Measurements from ENCODE around the gene OLFML2A. TPM values are rescaled to one million over a fixed set of nuclear protein-coding genes. Genes with fewer than 3 reads are reported as not detected.
"Not testable (repeated sequence)": the region's sequence is repeated elsewhere in the genome, so short reads cannot be mapped to it uniquely, and the experiment has no call there.

OLFML2A gene
- polyA plus RNA-seq, 3 donors = 1.7 to 5.4 (median 3.7) TPM

DNA sequence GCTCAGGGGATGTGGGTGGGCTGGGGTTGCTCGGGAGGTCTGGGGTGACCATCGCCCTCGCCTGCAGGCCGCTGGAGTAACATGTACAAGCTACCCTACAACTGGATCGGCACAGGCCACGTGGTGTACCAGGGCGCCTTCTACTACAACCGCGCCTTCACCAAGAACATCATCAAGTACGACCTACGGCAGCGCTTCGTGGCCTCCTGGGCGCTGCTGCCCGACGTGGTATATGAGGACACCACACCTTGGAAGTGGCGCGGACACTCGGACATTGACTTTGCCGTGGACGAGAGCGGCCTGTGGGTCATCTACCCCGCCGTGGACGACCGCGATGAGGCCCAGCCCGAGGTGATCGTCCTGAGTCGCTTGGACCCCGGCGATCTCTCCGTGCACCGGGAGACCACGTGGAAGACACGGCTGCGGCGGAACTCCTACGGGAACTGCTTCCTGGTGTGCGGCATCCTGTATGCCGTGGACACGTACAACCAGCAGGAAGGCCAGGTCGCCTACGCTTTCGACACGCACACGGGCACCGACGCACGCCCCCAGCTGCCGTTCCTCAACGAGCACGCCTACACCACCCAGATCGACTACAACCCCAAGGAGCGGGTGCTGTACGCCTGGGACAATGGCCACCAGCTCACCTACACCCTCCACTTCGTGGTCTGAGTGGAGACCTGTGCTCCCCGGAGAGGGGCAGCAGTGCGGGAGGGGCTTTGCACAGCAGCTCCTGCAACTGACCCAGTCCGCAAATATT, 33.0 kb downstream of the OLFML2A start:
- 94 to 96% (median 94%) methylated on average over 60 of the region's 60 CpGs for WGBS, 3 donors
- no peak overlapping the region for H3K27ac ChIP-seq (ENCODE audit: low read depth, low read length)

DNA sequence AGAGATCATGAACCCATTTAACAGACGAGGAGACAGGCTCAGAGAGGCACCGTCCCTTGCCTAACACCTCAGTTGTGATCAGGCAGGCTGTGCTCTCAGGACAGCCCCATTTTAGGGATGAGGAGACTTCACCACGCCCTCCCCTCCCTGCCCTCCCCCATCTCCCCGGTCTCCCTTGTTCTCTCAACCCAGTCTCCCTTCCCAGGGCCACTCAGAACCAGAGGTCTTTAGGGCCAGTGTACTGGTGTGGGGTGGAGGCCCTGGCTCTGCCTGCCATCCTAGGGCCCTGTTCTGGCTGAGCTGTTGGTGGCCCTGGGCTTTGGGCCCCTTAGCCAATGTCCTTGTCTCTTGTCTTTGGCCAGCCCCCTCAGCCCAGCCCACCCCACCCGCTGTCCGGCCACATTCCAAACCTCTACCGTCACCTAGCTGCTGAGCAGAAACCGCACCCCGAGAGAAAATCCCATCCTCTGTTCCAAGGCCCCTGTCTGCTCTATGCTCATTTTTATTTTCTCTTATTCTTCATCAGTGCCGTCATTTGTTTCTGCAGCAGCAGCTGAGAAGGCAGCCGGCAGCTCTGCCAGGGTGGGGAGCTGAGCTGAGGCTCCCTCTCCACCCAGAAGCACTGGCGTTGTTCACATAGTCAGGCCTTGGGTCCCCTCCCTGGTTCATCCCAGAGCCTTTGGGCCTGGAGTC, 33.9 kb downstream of the OLFML2A start:
- WGBS, 3 donors = 61 to 72% (median 69%) methylated on average over 12 of the region's 12 CpGs
- H3K27ac ChIP-seq (ENCODE audit: low read depth, low read length) = no peak overlapping the region

DNA sequence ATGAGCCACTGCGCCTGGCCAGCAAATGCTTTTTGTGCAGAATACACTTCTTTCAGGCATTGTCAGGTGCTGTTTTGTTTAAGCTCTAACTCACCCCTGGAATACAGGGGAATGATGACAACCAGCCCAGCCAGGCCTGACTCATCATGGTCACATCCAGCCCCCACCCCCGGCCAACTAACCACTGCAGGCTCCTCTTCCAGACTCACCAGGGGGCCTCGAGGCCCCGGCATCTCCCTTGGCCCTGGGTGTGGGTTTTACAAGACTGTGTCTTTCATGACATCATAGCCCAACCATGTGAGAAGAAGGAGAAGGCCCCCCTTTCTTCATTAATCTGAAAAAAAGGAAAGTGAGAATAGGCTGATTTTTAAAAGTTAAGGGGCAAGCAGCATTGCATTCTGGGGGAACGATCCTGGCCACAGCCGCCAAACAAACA, 35.5 kb downstream of the OLFML2A start:
- H3K27ac ChIP-seq (ENCODE audit: low read depth, low read length) = no peak overlapping the region
- WGBS, 3 donors = 59 to 82% (median 66%) methylated on average over 6 of the region's 6 CpGs

DNA sequence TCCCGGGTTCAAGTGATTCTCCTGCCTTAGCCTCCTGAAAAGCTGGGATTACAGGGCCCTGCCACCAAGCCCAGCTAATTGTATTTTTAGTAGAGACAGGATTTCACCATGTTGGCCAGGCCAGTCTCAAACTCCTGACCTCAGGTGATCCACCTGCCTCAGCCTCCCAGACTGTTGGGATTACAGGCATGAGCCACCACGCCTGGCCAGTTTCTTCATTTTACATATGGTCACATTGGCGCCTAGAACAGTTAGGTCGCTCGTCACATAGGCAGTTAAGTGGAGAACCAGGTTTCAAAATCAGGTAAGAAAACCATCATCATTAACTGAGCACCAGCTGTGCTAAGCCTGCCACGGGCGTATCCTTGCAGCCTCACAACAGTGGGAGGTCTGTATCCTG, 36.1 kb downstream of the OLFML2A start:
- WGBS, 3 donors = 88 to 91% (median 90%) methylated on average over 7 of the region's 7 CpGs
- H3K27ac ChIP-seq (ENCODE audit: low read depth, low read length) = no peak overlapping the region

DNA sequence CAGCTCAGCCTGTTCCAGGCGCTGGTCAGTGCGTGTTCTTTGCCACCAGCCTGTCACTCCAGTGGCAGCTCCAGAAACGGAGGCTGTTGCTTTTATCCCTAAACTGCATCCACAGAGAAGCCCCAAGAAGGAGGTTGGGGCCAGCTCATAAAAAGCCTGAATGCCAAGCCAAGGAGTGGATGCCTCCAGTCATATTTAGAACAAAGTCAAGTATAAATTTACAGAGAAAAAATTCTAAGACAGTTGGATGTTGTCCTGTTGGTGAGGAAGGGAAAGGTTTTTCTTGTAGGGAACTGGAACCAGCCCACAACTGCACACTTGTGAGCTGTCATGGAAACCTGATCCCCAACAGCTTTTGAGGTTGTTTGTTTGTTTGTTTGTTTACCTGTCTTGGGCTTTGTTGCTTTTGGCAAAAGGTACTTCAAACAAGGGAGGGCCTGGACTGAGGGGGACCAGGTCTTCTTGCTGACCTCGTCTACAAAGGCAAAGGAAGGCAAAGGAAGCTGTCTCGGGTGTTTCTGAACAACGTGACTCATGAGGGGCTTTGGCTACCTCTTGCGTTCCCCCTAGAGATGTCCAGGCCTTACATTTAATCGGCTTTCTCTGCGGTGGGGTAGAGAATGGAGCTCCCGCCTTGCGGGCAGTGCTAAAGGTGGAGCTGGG, 36.7 kb downstream of the OLFML2A start:
- no peak overlapping the region for H3K27ac ChIP-seq (ENCODE audit: low read depth, low read length)
- 83 to 91% (median 85%) methylated on average over 11 of the region's 11 CpGs for WGBS, 3 donors

DNA sequence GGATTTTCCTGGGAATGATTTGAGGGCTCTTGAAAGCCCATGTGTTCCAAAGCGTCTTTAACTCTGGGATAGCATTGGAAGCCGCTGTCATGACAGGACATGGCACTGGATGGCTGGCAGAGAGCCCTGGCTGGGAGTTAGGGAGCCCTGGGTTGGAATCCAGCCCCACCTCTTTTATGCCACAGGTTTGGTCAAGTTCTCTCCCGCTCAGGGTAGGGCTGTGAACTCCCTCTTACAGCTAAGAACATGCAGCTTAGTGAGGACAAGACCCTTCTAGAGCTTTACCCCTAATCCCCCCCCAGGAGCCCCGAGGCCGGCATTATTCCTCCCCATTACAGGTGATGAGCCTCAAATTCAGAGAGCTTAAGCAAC, 37.2 kb downstream of the OLFML2A start:
- WGBS, 3 donors = 88 to 94% (median 90%) methylated on average over 5 of the region's 5 CpGs
- no peak overlapping the region for H3K27ac ChIP-seq (ENCODE audit: low read depth, low read length)

DNA sequence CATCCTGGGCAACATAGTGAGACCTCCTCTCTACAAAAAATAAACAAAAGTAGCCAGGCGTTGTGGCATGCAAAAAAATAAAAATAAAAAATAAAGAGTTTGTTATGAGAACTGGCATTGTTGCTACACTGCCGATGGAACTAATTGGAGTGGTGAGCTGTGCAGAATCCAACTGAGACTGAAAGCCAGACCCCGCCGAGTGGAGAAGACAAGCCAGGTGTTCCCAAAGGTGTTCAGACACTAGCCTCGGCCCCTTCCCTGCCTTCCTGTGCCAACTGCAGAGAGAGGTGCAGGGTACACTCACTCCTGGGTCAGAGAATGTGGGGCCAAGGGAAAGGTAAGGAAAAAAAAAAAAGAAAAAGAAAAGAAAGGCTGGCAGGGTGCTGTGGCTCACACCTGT, 38.7 kb downstream of the OLFML2A start:
- WGBS, 3 donors = 92 to 96% (median 94%) methylated on average over 5 of the region's 5 CpGs
- H3K27ac ChIP-seq (ENCODE audit: low read depth, low read length) = no peak overlapping the region

DNA sequence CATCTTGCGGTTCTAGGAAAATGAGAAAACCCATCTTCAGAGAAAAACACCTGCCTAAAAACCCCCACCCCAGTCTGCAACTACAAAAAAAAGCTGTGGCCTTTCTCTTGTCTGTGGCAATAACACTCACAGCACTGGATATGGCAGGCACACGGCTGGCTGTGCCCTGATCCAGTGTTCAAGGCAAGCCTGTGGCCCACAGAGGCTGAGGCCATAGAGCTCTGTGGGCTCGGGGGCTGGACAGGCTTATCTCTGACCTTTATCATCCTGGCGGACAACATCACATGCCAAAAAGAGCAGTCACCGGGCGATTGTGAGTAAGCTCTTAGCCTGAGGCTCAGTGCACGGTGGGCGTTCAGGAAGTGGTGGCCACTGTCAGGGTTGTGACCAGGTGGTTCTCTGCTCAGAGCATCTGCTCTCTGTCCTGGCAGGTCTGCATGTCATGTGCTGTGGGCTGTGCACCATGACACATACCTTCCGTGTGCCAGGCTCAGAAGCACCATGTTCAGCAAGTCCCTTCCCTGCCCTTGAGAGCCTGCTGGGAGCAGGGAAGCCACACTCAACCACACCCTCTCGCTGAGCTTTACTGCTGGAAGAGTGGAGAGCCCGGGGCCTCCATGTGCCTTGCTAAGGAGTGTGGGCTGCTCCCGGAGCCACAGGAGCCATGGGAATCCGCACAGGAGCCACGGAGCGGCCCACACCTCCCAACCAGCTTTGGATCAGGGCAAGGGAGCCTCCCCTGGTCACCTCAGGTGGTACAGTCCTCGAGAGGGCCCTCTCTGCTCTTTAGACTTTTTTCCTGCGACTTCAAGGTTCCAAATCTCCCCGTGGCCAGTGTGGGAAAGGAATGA, 41.7 kb downstream of the OLFML2A start:
- no peak overlapping the region for H3K27ac ChIP-seq (ENCODE audit: low read depth, low read length)
- 31 to 67% (median 61%) methylated on average over 18 of the region's 18 CpGs for WGBS, 3 donors

DNA sequence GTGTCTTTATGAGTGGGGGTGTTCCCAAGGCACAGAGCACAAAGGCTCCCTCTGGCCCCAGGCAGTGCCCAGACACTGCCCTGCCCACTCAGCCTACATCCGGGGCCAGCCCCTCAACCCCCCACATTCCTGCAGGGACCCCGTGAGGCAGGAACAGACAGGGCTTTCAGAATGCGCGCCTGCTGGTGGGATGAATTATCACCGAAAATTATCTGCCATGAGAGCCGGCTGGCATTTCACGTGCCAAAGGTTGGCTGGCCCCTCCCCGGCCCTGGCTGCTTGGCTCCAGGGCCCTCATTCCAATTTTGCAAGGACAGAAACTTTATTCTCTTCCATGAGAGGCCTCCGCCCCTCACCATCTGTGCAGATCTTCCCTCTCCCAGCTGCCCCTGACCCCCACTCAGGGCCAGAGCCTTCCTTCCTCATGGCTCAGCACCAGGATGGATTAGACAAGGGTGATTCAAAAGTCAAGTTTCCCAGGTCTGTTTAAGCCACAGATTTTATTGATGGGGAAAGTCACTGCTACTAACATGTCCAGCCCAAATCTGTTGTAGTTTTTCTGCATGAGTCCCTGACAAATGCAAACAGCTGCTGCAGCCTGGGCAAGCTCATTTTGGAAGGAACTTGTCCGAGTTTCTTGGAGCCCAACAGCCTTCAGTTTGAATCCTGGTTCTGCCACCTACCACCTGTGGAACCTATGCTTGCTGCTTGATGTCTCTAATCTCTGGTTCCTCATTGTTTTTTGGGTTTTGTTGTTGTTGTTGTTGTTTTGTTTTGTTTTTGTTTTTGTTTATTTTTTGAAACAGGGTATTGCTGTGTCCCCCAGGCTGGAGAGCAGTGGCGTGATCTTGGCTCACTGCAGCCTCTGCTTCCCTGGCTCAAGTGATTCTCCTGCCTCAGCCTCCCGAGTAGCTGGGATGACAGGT, 44.0 kb downstream of the OLFML2A start:
- WGBS, 3 donors = 34 to 84% (median 84%) methylated on average over 12 of the region's 12 CpGs
- H3K27ac ChIP-seq (ENCODE audit: low read depth, low read length) = no peak overlapping the region

DNA sequence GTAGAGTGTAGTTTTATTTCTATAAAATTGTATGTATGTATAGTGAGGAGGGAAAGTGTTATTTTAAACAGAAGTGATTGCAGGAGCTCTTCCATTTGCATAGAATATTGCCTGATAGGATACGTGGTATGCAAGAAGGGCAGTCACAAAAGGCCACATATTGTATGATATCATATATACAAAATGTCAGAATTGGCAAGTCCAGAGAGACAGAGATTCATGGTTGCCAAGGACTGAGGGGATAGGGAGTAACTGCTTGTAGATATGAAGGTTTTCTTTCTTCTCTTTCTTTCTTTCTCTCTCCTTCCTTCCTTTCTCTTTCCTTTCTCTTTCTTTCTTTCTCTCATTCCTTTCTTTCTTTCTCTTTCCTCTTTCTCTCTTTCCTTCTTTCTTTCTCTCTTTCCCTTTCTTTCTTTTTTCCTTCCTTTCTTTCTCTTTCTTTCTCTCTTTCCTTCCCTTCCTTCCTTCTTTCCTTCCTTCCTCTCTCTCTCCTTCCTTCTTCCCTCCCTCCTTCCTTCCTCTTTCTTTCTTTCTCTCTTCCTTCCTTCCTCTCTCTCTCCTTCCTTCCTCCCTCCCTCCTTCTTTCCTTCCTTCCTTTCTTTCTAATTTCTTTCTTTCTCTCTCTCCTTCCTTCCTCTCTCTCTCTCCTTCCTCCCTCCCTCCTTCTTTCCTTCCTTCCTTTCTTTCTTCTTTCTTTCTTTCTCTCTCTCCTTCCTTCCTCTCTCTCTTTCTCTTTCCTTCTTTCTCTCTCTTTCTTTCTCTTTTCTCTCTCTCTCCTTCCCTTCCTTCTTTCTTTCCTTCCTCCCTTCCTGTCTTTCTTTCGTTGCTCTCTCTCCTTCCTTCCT, 51.8 kb downstream of the OLFML2A start:
- 33 to 67% (median 42%) methylated on average over 2 of the region's 2 CpGs for WGBS, 3 donors
- no peak overlapping the region for H3K27ac ChIP-seq (ENCODE audit: low read depth, low read length)

DNA sequence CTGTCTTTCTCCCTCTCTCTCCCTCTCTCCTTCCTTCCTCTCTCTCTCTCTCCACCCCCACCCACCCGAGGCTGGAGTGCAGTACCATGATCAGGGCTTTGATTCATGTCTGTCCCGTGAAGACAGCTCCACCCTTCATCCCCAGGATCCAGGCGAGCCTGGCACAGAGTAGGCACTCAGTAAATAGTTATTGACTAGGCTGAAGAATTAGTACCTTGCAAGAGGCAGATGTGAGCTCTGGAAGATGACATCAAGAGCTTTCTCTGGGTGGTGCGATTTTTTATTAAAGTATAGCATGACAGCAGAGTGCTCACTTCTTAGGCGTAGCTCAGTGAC, 52.4 kb downstream of the OLFML2A start:
- H3K27ac ChIP-seq (ENCODE audit: low read depth, low read length) = no peak overlapping the region
- 49 to 71% (median 53%) methylated on average over 5 of the region's 5 CpGs for WGBS, 3 donors

DNA sequence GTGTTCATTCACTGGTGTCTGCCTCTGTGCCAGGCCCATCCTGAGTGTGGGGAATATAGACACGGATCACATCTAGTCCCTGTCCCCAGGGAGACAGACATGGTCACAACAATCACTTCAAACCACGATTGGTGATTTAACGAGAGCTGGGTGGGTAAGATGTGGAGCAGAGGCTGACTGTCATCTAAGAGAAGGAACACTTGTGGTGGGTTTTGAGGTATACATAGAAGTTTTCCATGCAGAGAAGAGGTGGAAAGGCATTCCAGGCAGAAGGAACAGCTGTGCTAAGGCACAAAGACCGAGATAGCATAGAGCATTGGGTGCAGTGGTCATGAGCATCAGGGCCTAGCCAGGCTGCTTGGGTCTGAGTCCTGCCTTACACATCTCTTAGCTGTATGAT, 53.7 kb downstream of the OLFML2A start:
- WGBS, 3 donors = 68 to 70% (median 69%) methylated on average over 4 of the region's 4 CpGs
- H3K27ac ChIP-seq (ENCODE audit: low read depth, low read length) = no peak overlapping the region

DNA sequence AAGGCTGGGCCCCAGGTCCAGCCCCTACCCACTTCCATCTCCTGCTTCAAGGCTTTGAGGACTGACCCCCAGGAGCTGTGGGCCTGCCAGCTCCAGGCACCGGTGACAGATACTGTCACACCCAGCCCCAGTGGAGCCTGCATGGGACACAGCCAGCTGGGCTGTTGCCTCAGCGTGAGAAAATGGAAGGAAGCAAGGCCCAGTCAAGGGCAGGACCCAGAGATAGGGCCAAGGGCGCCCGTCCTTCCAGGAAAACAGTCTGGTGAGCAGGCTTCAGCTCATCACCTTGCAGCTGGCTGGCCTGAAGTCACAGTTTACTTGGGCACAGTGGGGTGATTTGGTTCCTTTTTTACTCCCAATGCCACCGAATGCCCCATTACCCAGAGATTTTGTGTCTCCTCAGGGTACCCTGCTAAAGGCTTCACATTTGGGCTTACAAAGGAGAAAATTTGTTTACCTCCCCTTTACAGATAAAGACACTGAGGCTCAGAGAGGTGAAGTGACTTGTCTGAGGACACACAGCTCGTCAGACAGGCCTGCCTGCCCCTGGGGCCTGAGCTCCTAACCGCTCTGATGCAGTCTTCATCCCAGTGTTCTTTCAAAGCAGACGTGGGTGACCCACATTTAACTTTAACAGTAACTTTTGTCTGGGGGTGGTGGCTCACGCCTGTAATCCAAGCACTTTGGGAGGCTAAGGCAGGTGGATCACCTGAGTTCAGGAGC, 54.9 kb downstream of the OLFML2A start:
- H3K27ac ChIP-seq (ENCODE audit: low read depth, low read length) = no peak overlapping the region
- WGBS, 3 donors = 49 to 52% (median 50%) methylated on average over 9 of the region's 9 CpGs

DNA sequence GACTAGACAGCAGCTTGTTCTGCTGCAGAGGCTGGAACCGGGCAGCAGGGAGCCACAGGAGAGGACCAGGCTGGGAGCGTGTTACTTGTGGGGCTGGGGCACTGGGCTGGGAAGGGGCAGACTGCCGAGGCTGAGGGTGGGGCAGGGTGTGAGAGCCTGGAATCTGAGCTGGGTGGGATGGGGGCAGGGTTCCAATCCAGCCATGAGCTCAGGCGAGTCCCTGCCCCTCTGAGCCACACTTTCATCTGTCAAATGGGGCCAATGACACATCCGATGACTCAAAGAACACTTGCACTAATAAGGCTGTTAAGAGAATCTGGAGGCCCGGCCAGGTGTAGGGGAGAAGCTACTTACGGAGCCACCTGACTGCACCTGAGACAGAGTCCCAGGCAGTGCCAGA, 57.7 kb downstream of the OLFML2A start:
- H3K27ac ChIP-seq (ENCODE audit: low read depth, low read length) = no peak overlapping the region
- 59 to 74% (median 63%) methylated on average over 7 of the region's 7 CpGs for WGBS, 3 donors

DNA sequence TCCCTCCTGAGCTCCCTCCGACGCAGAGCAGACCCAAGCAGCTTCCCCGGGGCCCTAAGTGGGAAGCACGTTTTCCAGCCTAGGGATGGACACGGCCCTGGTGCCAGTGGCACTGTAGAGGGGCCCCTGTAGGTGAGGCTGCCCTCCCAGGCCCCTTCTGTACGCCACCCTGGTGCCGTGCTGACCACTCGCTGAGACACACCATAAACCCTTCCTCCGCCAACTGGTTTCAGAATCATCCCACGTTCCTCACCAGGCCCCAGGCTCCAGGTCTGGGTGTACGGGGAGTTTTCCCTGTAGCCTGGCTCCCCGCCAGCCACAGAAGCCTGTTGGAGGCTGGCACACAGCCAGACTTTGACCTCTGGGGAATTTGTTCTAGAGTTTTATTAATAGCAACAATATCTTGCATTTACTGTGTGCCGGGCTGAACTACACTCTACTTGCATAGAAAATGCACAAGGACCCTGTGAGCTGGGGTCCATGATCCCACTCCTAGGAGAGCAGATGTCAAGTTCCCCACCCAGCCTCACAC, 58.2 kb downstream of the OLFML2A start:
- no peak overlapping the region for H3K27ac ChIP-seq (ENCODE audit: low read depth, low read length)
- 17 to 50% (median 41%) methylated on average over 13 of the region's 13 CpGs for WGBS, 3 donors

DNA sequence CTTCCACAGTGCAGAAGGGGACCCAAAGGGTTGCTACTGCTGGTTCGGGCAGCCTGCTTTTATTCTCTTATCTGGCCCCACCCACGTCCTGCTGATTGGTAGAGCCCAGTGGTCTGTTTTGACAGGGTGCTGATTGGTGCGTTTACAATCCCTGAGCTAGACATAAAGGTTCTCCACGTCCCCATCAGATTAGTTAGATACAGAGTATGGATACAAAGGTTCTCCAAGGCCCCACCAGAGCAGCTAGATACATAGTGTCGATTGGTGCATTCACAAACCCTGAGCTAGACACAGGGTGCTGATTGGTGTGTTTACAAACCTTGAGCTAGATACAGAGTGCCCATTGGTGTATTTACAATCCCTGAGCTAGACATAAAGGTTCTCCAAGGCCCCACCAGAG, 61.2 kb downstream of the OLFML2A start:
- 52 to 84% (median 77%) methylated on average over 5 of the region's 5 CpGs for WGBS, 3 donors

More for the DNA sequence above, 61.2 kb downstream of the OLFML2A start:
- not testable (repeated sequence) for H3K27ac ChIP-seq (ENCODE audit: low read depth, low read length)
